GM12878 (cell line): ENCODE measurements around the gene MACROD2. TPM values are rescaled to one million over a fixed set of nuclear protein-coding genes. Genes with fewer than 3 reads are reported as not detected.

Experiments
- ATAC-seq: fragments of 200-7000 bp; cut with Tn5 transposase; 3 replicates; pipeline ENCODE4 v1.9.1; 2020; ENCODE audit warnings: mild to moderate bottlenecking, moderate library complexity
- BruUV-seq: library from RNA; stranded (reverse); fragments of 400-500 nt; replicated peaks from 2 replicates; lab custom pipeline; 2021; lab: Mats Ljungman, UMichigan
- CTCF ChIA-PET: fragments of 300-600 bp; sonication (Branson Sonifier 250); formaldehyde crosslinking; extraction: SDS; loops from one replicate; lab custom pipeline; 2021; ENCODE audit warnings: inconsistent platforms; lab: Yijun Ruan, JAX
- POLR2A ChIA-PET: fragments of 350-600 bp; formaldehyde crosslinking; extraction: SDS; loops from one replicate; lab custom pipeline; 2021; ENCODE audit warnings: inconsistent platforms; lab: Charles Lee
- RAD21 ChIA-PET: fragments of 300-600 bp; sonication (Branson Sonifier 250); formaldehyde crosslinking; loops from one replicate; lab custom pipeline; 2023; ENCODE audit warnings: antibody characterized with exemption; ENCODE audit not compliant: unreplicated experiment; lab: Charles Lee
- SMC1A ChIA-PET: fragments of 300-600 bp; sonication (Branson Sonifier 250); formaldehyde crosslinking; loops from one replicate; lab custom pipeline; 2023; ENCODE audit not compliant: unreplicated experiment, uncharacterized antibody; lab: Charles Lee
- DNase-seq: peaks from one replicate; pipeline ENCODE4 v3.0.0-alpha.2; 2011; ENCODE audit warnings: low read depth, low spot score
- FAIRE-seq: peaks from 3 replicates; lab custom pipeline; 2011; peaks lifted over from hg19 to GRCh38; lab: Jason Lieb, UNC
- H2AFZ ChIP-seq: 2 replicates; pipeline ENCODE4 v1.6.0; 2011; ENCODE audit warnings: low read depth, low read length, control low read depth; ENCODE audit not compliant: control insufficient read depth
- H3K27ac ChIP-seq: 2 replicates; pipeline ENCODE4 v1.5.1; 2011; ENCODE audit warnings: control low read depth; ENCODE audit not compliant: control insufficient read depth, insufficient read depth
- H3K27me3 ChIP-seq, 2 experiments: replicated peaks in 1 of 2; 2 replicates each; pipeline versions ENCODE4 v1.6.0 to v1.6.1; 2011; ENCODE audit warnings: low read length in 1 of 2; ENCODE audit not compliant: control insufficient read depth in 2 of 2, insufficient read depth in 2 of 2
- H3K36me3 ChIP-seq, 2 experiments: 2 replicates each; pipeline ENCODE4 v1.5.1; 2011; ENCODE audit warnings: low read length in 1 of 2; ENCODE audit not compliant: control insufficient read depth in 2 of 2, insufficient read depth in 2 of 2
- H3K4me1 ChIP-seq: 2 replicates; pipeline ENCODE4 v1.6.1; 2011; ENCODE audit warnings: mild to moderate bottlenecking, low read length, moderate library complexity, mixed read lengths; ENCODE audit not compliant: control insufficient read depth, insufficient read depth
- H3K4me2 ChIP-seq: 2 replicates; pipeline ENCODE4 v1.6.0; 2011; ENCODE audit warnings: control low read depth; ENCODE audit not compliant: control insufficient read depth, insufficient read depth
- H3K4me3 ChIP-seq: fragments of 200-600 bp; sonication (generic); 2 replicates; pipeline ENCODE4 v1.5.1; 2016
- H3K79me2 ChIP-seq: 2 replicates; pipeline ENCODE4 v1.6.0; 2011; ENCODE audit warnings: low read length; ENCODE audit not compliant: control insufficient read depth, insufficient read depth
- H3K9ac ChIP-seq: 2 replicates; pipeline ENCODE4 v1.8.0; 2011; ENCODE audit warnings: low read length, control low read depth, mixed read lengths; ENCODE audit not compliant: control insufficient read depth, insufficient read depth
- H3K9me3 ChIP-seq: replicated peaks from 3 replicates; pipeline ENCODE4 v1.5.1; 2011; ENCODE audit warnings: mild to moderate bottlenecking, low read length; ENCODE audit not compliant: control insufficient read depth, insufficient read depth
- H4K20me1 ChIP-seq: 2 replicates; pipeline ENCODE4 v1.6.0; 2011; ENCODE audit not compliant: control insufficient read depth, insufficient read depth
- LARP7 ChIP-seq: fragments of 450-650 bp; IDR thresholded peaks from 2 replicates; pipeline ENCODE4 v1.6.1; 2017; ENCODE audit warnings: mild to moderate bottlenecking
- NFYA ChIP-seq: IDR thresholded peaks from 2 replicates; pipeline ENCODE4 v1.6.1; 2011; ENCODE audit warnings: low read depth, mild to moderate bottlenecking, low read length, improper control_type of control experiment, borderline replicate concordance
- PAX5 ChIP-seq: IDR thresholded peaks from 2 replicates; pipeline ENCODE4 v1.6.1; 2011; ENCODE audit warnings: low read depth, low read length, borderline replicate concordance
- SIX5 ChIP-seq: IDR thresholded peaks from 2 replicates; pipeline ENCODE4 v1.6.1; 2011; ENCODE audit warnings: mild to moderate bottlenecking, low read depth, low read length, moderate library complexity; ENCODE audit not compliant: severe bottlenecking
- SMAD5 ChIP-seq: IDR thresholded peaks from 2 replicates; pipeline ENCODE4 v1.6.1; 2016; ENCODE audit warnings: antibody characterized with exemption, low read depth
- SPI1 ChIP-seq: IDR thresholded peaks from 2 replicates; pipeline ENCODE4 v1.6.1; 2011; ENCODE audit warnings: low read depth, mild to moderate bottlenecking, low read length, moderate library complexity, borderline replicate concordance; ENCODE audit not compliant: insufficient read depth
- SREBF1 ChIP-seq: IDR thresholded peaks from 2 replicates; pipeline ENCODE4 v1.6.1; 2012; ENCODE audit warnings: mild to moderate bottlenecking, low read length
- TAF1 ChIP-seq: IDR thresholded peaks from 2 replicates; pipeline ENCODE4 v1.6.1; 2011; ENCODE audit warnings: mild to moderate bottlenecking, low read depth, low read length, borderline replicate concordance
- ZNF24 ChIP-seq: fragments of 450-650 bp; IDR thresholded peaks from 2 replicates; pipeline ENCODE4 v1.6.1; 2017; ENCODE audit warnings: antibody characterized with exemption, mild to moderate bottlenecking
- WGBS: methylation state at CpG from one replicate; pipeline ENCODE4 v1.1.6; 2016; ENCODE audit warnings: low lambda C conversion rate; ENCODE audit not compliant: insufficient replicate concordance, insufficient coverage; ENCODE audit errors: missing lambda C conversion rate; 5-methylcytosine and 5-hydroxymethylcytosine counted together
- in situ Hi-C: fragments of 300-500 bp; cut with MboI; formaldehyde crosslinking; loops from 9 replicates; pipeline ENCODE4 v1.14.3; 2018; ENCODE audit warnings: mixed read lengths
- intact Hi-C: fragments of 100-400 bp; cut with micrococcal nuclease; formaldehyde crosslinking; loops from one replicate; pipeline ENCODE4 v1.14.2; 2022; ENCODE audit not compliant: unreplicated experiment
- polyA plus RNA-seq, 11 experiments: library from polyadenylated mRNA; depleted of rRNA in 4 of 11; unstranded in 6 of 11; stranded (reverse) in 5 of 11; fragments of >200 nt; fragmentation: Nextera tagmentation in 4 of 11; fragmentation: Illumina TruSeq in 1 of 11; extraction: Ambion mirVana in 4 of 11; extraction: Trizol in 1 of 11; gene quantifications; 1 replicate in 1 of 11; 2 replicates in 10 of 11; pipeline versions ENCODE4 v1.2.1 to v1.2.3, GENCODE V29; 2011 to 2016; ENCODE audit warnings: inconsistent platforms in 2 of 11, missing spikeins in 2 of 11, low read depth in 1 of 11
- total RNA-seq, 4 experiments: library from RNA; depleted of rRNA in 3 of 4; stranded (reverse); fragments of >200 nt in 3 of 4; fragmentation: Illumina TruSeq in 1 of 4; extraction: Trizol in 1 of 4; gene quantifications; 2 replicates each; pipeline versions ENCODE4 v1.2.1 to v1.2.3, GENCODE V29; 2013 to 2021

MACROD2 gene
- total and polyA plus RNA-seq, 10 of the 15 experiments (the other 5 are each of a cell fraction or from before 2014, with no cell fraction given): 1.1 to 21.5 (median 2.2) TPM

DNA sequence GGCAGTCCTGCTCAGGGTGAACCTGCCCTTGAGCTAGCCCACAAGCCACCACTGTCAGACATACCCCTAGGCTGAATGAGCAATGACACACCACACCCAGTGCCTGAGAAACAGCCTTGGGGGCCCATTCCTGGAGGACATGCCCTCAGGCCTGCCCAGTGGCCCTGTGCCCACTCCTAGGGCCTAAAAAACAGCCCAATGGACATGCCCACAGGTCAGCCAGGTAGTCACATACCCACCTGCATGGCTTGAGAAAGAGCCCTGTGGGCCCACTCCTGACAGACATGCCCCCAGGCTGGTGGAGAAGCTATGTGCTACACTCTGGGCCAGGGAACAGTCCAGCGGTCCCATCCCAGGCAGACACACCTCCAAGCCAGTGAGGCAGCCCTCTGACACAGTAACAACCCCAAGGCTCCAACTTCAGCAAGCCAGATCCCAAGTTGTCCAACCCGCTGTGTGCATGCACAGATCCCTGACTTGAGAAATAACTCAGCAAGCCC lies 2086.8 kb downstream of the MACROD2 start:
- ChIA-PET CTCF (no interaction called here), POLR2A (no interaction called here), SMC1A (interaction anchor here (1.9 kb wide), 1 partner anchor 10 kb away, joined by 7 read pairs; no protein-coding TSS in a partner anchor), RAD21 (no interaction called here)
- Histone ChIP-seq H3K9ac (no peak overlapping the region), H3K4me1 (no peaks in the 10 kb centered on the region; the same call in 1 of the 2 replicates), H3K27ac (no peak overlapping the region), H3K4me2 (no peak overlapping the region), H3K27me3 (no peaks in the 10 kb centered on the region), H3K36me3 (no peaks in the 10 kb centered on the region)
- in situ Hi-C loops: no loop called here
- TF ChIP-seq SPI1 (no peak), PAX5 (no peak), LARP7 (no peak), NFYA (no peak), SREBF1 (no peak), SIX5 (no peak), TAF1 (no peak), SMAD5 (no peak), ZNF24 (no peak)
- TF ChIP-seq, all 136 proteins: peak for 0
- ATAC-seq: no peak
- no TSS peak for BruUV-seq
- peaks cover 1% of the 10 kb centered on the region; the same call in 2 of the 3 replicates for H3K9me3 ChIP-seq
- intact Hi-C loops: no loop called here
- no peaks in the 10 kb centered on the region for H3K79me2 ChIP-seq
- DNase-seq: no peak
- H3K4me3 ChIP-seq: no peak overlapping the region
- no peak for FAIRE-seq
- H2AFZ ChIP-seq: no peak overlapping the region
- no peaks in the 10 kb centered on the region for H4K20me1 ChIP-seq
- WGBS: 23% methylated on average over 2 of the region's 2 CpGs
